ENCODE measurements around the gene CD79A. TPM values are rescaled to one million over a fixed set of nuclear protein-coding genes. Genes with fewer than 3 reads are reported as not detected.

The CD79A gene
- total RNA-seq, 1 donor from 2014 or later, result not detected

Other genes starting within 250 kb of the CD79A start
- 0.44 and 0.60 TPM in 2 replicates for gene CEACAM7, start 189.0 kb upstream of the CD79A start, total RNA-seq
- not detected in 2 replicates for gene CEACAM5, start 168.7 kb upstream of the CD79A start, total RNA-seq
- gene CEACAM6, start 121.7 kb upstream of the CD79A start, total RNA-seq, result not detected in 2 replicates
- not detected in 2 replicates for gene CEACAM3, start 80.7 kb upstream of the CD79A start, total RNA-seq
- gene LYPD4, start 32.6 kb upstream of the CD79A start, total RNA-seq, result not detected in 2 replicates
- not detected in 2 replicates for gene DMRTC2, start 32.2 kb upstream of the CD79A start, total RNA-seq
- 1,113 and 1,209 TPM in 2 replicates for gene RPS19, start 17.0 kb upstream of the CD79A start, total RNA-seq
- 24.0 and 34.7 TPM in 2 replicates for gene ARHGEF1, start 5.9 kb downstream of the CD79A start, total RNA-seq
- not detected in 2 replicates for gene ERFL, start 51.2 kb downstream of the CD79A start, total RNA-seq
- gene RABAC1, start 82.0 kb downstream of the CD79A start, total RNA-seq, result 125 and 173 TPM in 2 replicates
- gene ATP1A3, start 117.0 kb downstream of the CD79A start, total RNA-seq, result under 0.01 TPM in 1 of 2 replicates, not detected in the other
- not detected in 2 replicates for gene GRIK5, start 192.9 kb downstream of the CD79A start, total RNA-seq
- 6.3 and 9.1 TPM in 2 replicates for gene ZNF574, start 198.9 kb downstream of the CD79A start, total RNA-seq

Data from lung microvascular endothelial cell (primary cell).